IMR-90 (cell line): ENCODE measurements around the gene TIMM29. TPM values are rescaled to one million over a fixed set of nuclear protein-coding genes. Genes with fewer than 3 reads are reported as not detected.

ENCODE experiments used
- ATAC-seq: fragments of 200-7000 bp; cut with Tn5 transposase; 2 replicates; pipeline ENCODE4 v1.9.1; 2020; ENCODE audit warnings: low read depth, mild to moderate bottlenecking, moderate library complexity
- BruUV-seq: library from RNA; stranded (reverse); fragments of 400-500 nt; replicated peaks from 2 replicates; lab custom pipeline; 2021; lab: Mats Ljungman, UMichigan
- CTCF ChIA-PET: fragments of 300-600 bp; formaldehyde crosslinking; extraction: SDS; loops from one replicate; lab custom pipeline; 2021; ENCODE audit warnings: antibody characterized with exemption; lab: Yijun Ruan, JAX
- POLR2A ChIA-PET: fragments of 300-600 bp; sonication (Branson Sonifier 250); formaldehyde crosslinking; loops from one replicate; lab custom pipeline; 2022; ENCODE audit warnings: antibody characterized with exemption; ENCODE audit not compliant: unreplicated experiment; lab: Charles Lee
- DNase-seq: peaks from one replicate; pipeline ENCODE4 v3.0.0; 2013
- H2AFZ ChIP-seq: replicated peaks from 2 replicates; pipeline ENCODE3; 2013; ENCODE audit warnings: low read length, mild to moderate bottlenecking; ENCODE audit not compliant: poor library complexity
- H2AK5ac ChIP-seq: 2 replicates; pipeline ENCODE4 v1.6.1; 2013; ENCODE audit warnings: low read depth, low read length, inconsistent platforms
- H2AK9ac ChIP-seq: replicated peaks from 2 replicates; pipeline ENCODE3; 2013; ENCODE audit warnings: mild to moderate bottlenecking, low read depth, low read length, moderate library complexity; ENCODE audit not compliant: poor library complexity
- H2BK120ac ChIP-seq: 2 replicates; pipeline ENCODE4 v1.6.1; 2013; ENCODE audit warnings: low read depth, low read length, inconsistent platforms
- H2BK15ac ChIP-seq: 3 replicates; pipeline ENCODE4 v1.6.1; 2013; ENCODE audit warnings: low read depth, low read length, inconsistent platforms
- H2BK20ac ChIP-seq: 2 replicates; pipeline ENCODE4 v1.6.1; 2013; ENCODE audit warnings: low read depth, mild to moderate bottlenecking, inconsistent platforms, low read length, moderate library complexity
- H2BK5ac ChIP-seq: 2 replicates; pipeline ENCODE4 v1.6.1; 2013; ENCODE audit warnings: mild to moderate bottlenecking, low read depth, low read length, inconsistent platforms; ENCODE audit not compliant: poor library complexity, severe bottlenecking
- H3K14ac ChIP-seq: replicated peaks from 2 replicates; pipeline ENCODE4 v1.6.1; 2013; ENCODE audit warnings: low read depth, low read length, inconsistent platforms
- H3K18ac ChIP-seq: 2 replicates; pipeline ENCODE4 v1.6.1; 2013; ENCODE audit warnings: low read depth, low read length, control low read depth
- H3K23ac ChIP-seq: 2 replicates; pipeline ENCODE4 v1.6.1; 2013; ENCODE audit warnings: low read depth, low read length, inconsistent platforms
- H3K27ac ChIP-seq: 2 replicates; pipeline ENCODE4 v1.5.1; 2013; ENCODE audit warnings: mild to moderate bottlenecking, control low read depth, low read length; ENCODE audit not compliant: insufficient read depth
- H3K27me3 ChIP-seq: 2 replicates; pipeline ENCODE4 v1.6.1; 2013; ENCODE audit warnings: low read length; ENCODE audit not compliant: control insufficient read depth, insufficient read depth
- H3K36me3 ChIP-seq: 2 replicates; pipeline ENCODE4 v1.6.1; 2013; ENCODE audit warnings: low read length, mixed read lengths; ENCODE audit not compliant: control insufficient read depth, insufficient read depth
- H3K4ac ChIP-seq: 2 replicates; pipeline ENCODE4 v1.6.1; 2013; ENCODE audit warnings: low read depth, low read length, inconsistent platforms
- H3K4me1 ChIP-seq: 2 replicates; pipeline ENCODE4 v1.6.1; 2013; ENCODE audit warnings: low read length, mixed read lengths; ENCODE audit not compliant: control insufficient read depth, insufficient read depth
- H3K4me2 ChIP-seq: 2 replicates; pipeline ENCODE4 v1.6.1; 2013; ENCODE audit warnings: low read depth, mild to moderate bottlenecking, control low read depth, low read length, moderate library complexity
- H3K4me3 ChIP-seq: 2 replicates; pipeline ENCODE4 v1.5.1; 2013; ENCODE audit warnings: low read depth, mild to moderate bottlenecking, control low read depth, low read length, moderate library complexity; ENCODE audit not compliant: insufficient read depth
- H3K56ac ChIP-seq: 2 replicates; pipeline ENCODE4 v1.6.1; 2013; ENCODE audit warnings: low read length, inconsistent platforms; ENCODE audit not compliant: insufficient read depth; ENCODE audit errors: extremely low read depth
- H3K79me1 ChIP-seq, 2 experiments: 2 replicates each; pipeline ENCODE4 v1.6.1; 2013; ENCODE audit warnings: low read length in 2 of 2, inconsistent platforms in 1 of 2, low read depth in 1 of 2
- H3K9ac ChIP-seq: 2 replicates; pipeline ENCODE4 v1.6.1; 2013; ENCODE audit warnings: low read depth, low read length, control low read depth
- H3K9me1 ChIP-seq: 2 replicates; pipeline ENCODE4 v1.6.1; 2013; ENCODE audit warnings: low read length, inconsistent platforms; ENCODE audit not compliant: insufficient read depth
- H3K9me3 ChIP-seq: 2 replicates; pipeline ENCODE4 v1.6.1; 2013; ENCODE audit warnings: low read length; ENCODE audit not compliant: control insufficient read depth, insufficient read depth
- H4K20me1 ChIP-seq: 2 replicates; pipeline ENCODE4 v1.6.1; 2013; ENCODE audit warnings: low read length, inconsistent platforms; ENCODE audit not compliant: insufficient read depth
- H4K5ac ChIP-seq: 2 replicates; pipeline ENCODE4 v1.6.1; 2013; ENCODE audit warnings: mild to moderate bottlenecking, low read depth, low read length, control low read depth
- H4K8ac ChIP-seq, 2 experiments: 2 replicates each; pipeline ENCODE4 v1.6.1; 2013; ENCODE audit warnings: low read depth in 2 of 2, low read length in 2 of 2, control low read depth in 1 of 2, inconsistent platforms in 1 of 2
- H4K91ac ChIP-seq: 2 replicates; pipeline ENCODE4 v1.6.1; 2013; ENCODE audit warnings: low read depth, low read length, inconsistent platforms; ENCODE audit not compliant: insufficient read depth
- CHD1 ChIP-seq: IDR thresholded peaks from 2 replicates; pipeline ENCODE4 v1.6.1; 2012; ENCODE audit warnings: low read depth, low read length, improper control_type of control experiment
- FOS ChIP-seq: fragments of 150-350 bp; IDR thresholded peaks from 2 replicates; pipeline ENCODE4 v1.6.1; 2016; ENCODE audit warnings: low read depth, low read length
- MAFK ChIP-seq: IDR thresholded peaks from 2 replicates; pipeline ENCODE4 v1.6.1; 2012; ENCODE audit warnings: low read depth, low read length, improper control_type of control experiment
- MAZ ChIP-seq: IDR thresholded peaks from 2 replicates; pipeline ENCODE4 v1.6.1; 2012; ENCODE audit warnings: low read depth, mild to moderate bottlenecking, low read length, improper control_type of control experiment, moderate library complexity, borderline replicate concordance
- NFE2L2 ChIP-seq: fragments of 150-350 bp; IDR thresholded peaks from 2 replicates; pipeline ENCODE4 v1.6.1; 2016; ENCODE audit warnings: low read depth, mild to moderate bottlenecking, low read length
- RAD21 ChIP-seq: IDR thresholded peaks from 2 replicates; pipeline ENCODE4 v1.6.1; 2012; ENCODE audit warnings: low read length, improper control_type of control experiment
- RCOR1 ChIP-seq: IDR thresholded peaks from 2 replicates; pipeline ENCODE4 v1.6.1; 2012; ENCODE audit warnings: mild to moderate bottlenecking, low read length, improper control_type of control experiment; ENCODE audit not compliant: insufficient replicate concordance
- RFX5 ChIP-seq: IDR thresholded peaks from 2 replicates; pipeline ENCODE4 v1.8.0; 2012; ENCODE audit warnings: low read depth, mild to moderate bottlenecking, low read length, moderate library complexity
- USF2 ChIP-seq: fragments of 150-350 bp; IDR thresholded peaks from 2 replicates; pipeline ENCODE4 v1.6.1; 2017; ENCODE audit warnings: mild to moderate bottlenecking, antibody characterized with exemption, low read length, low read depth
- WGBS, 2 experiments: methylation state at CpG; one replicate each; pipeline versions ENCODE4 v1.1.5 to v1.1.7; 2013; ENCODE audit warnings: missing lambda C conversion rate in 2 of 2; ENCODE audit not compliant: insufficient read length in 1 of 2; ENCODE audit errors: extremely low coverage in 2 of 2; 5-methylcytosine and 5-hydroxymethylcytosine counted together
- dilution Hi-C: fragments of 300-500 bp; cut with HindIII; formaldehyde crosslinking; loops from one replicate; pipeline ENCODE4 v1.14.3; 2018; ENCODE audit warnings: low sequenced_read_pairs; ENCODE audit not compliant: unreplicated experiment
- in situ Hi-C: fragments of 300-500 bp; cut with MboI; formaldehyde crosslinking; loops from 3 replicates; pipeline ENCODE4 v1.14.3; 2019; ENCODE audit warnings: low sequenced_read_pairs, inconsistent platforms, mixed read lengths
- intact Hi-C: fragments of 100-400 bp; cut with micrococcal nuclease; formaldehyde crosslinking; loops from 2 replicates; pipeline ENCODE4 v1.10.0; 2022
- polyA plus RNA-seq, 3 experiments: library from polyadenylated mRNA; depleted of rRNA; stranded (reverse); fragments of >200 nt; gene quantifications; 2 replicates each; pipeline ENCODE4 v1.2.3, GENCODE V29; 2012; ENCODE audit warnings: low replicate concordance in 1 of 3
- total RNA-seq: library from RNA; depleted of rRNA; stranded (reverse); fragments of >200 nt; gene quantifications from 2 replicates; pipeline ENCODE4 v1.2.3, GENCODE V29; 2012

Gene TIMM29
- total and polyA plus RNA-seq, 2 of the 4 experiments (the other 2 are of a cell fraction) = 9.3 to 13.4 TPM

- no peak overlapping the region for H4K8ac ChIP-seq
- H2AFZ ChIP-seq = no peak overlapping the region
- no peaks in the 10 kb centered on the region for H3K27me3 ChIP-seq
- H3K9ac ChIP-seq = no peak overlapping the region
- no peak overlapping the region for H2BK120ac ChIP-seq
- no peak overlapping the region for H4K5ac ChIP-seq
- ChIA-PET POLR2A (no interaction called here), CTCF (no interaction called here)
- DNase-seq = no peak
- no peaks in the 10 kb centered on the region for H3K9me3 ChIP-seq
- H4K91ac ChIP-seq = no peak overlapping the region
- BruUV-seq = no TSS peak
- no peak overlapping the region for H2BK5ac ChIP-seq
- no peak overlapping the region for H3K14ac ChIP-seq
- intact Hi-C loops = no loop called here
- H2BK15ac ChIP-seq = no peak overlapping the region
- TF ChIP-seq USF2 = no peak
- TF ChIP-seq RAD21 = no peak
- no peak for TF ChIP-seq MAFK
- no peak for TF ChIP-seq MAZ
- no peak for TF ChIP-seq RCOR1
- no peak for TF ChIP-seq NFE2L2
- TF ChIP-seq CHD1 = no peak
- TF ChIP-seq RFX5 = no peak
- no peak for TF ChIP-seq FOS
- H3K4me2 ChIP-seq = no peak overlapping the region
- no peak overlapping the region for H3K18ac ChIP-seq
- no peak overlapping the region for H2AK9ac ChIP-seq
- H3K79me1 ChIP-seq = peaks cover 0 to 50% of the 10 kb centered on the region in 2 experiments; a peak in 3 of 4 replicates
- no peak overlapping the region for H3K4me3 ChIP-seq
- H3K9me1 ChIP-seq = peaks cover 19% of the 10 kb centered on the region
- no peak overlapping the region for H3K27ac ChIP-seq
- H3K4ac ChIP-seq = no peak overlapping the region
- peaks cover 2% of the 10 kb centered on the region; the same call in 1 of the 2 replicates for H3K4me1 ChIP-seq
- H3K56ac ChIP-seq = no peak overlapping the region
- H2BK20ac ChIP-seq = no peak overlapping the region
- peaks cover 85% of the 10 kb centered on the region for H4K20me1 ChIP-seq
- H2AK5ac ChIP-seq = no peak overlapping the region
- 73% methylated on average over 3 of the region's 10 CpGs; no CpG with 5 or more reads in 1 of the 2 experiments for WGBS, 2 experiments
- dilution Hi-C loops = no loop called here
- in situ Hi-C loops = no loop called here
- no peak for ATAC-seq
- peaks cover 2% of the 10 kb centered on the region; the same call in 1 of the 2 replicates for H3K36me3 ChIP-seq
- no peak overlapping the region for H3K23ac ChIP-seq
Measured at GRCh38 chr19:10968527-10969135, 40.0 kb downstream of the TIMM29 start.
